ENCODE data around the gene VIM. TPM values are rescaled to one million over a fixed set of nuclear protein-coding genes. Genes with fewer than 3 reads are reported as not detected.

The VIM gene
- total RNA-seq, 1 donor from 2014 or later, result 5,277 TPM

- no peak overlapping the region for H3K4me3 ChIP-seq (ENCODE audit: low read depth, low read length)
- no peak for TF ChIP-seq CTCF (IDR thresholded peaks at IDR 0.05; ENCODE audit: insufficient read depth, low read length, poor library complexity, severe bottlenecking)
- H3K36me3 ChIP-seq (ENCODE audit: control insufficient read depth, insufficient read depth, low read length), result no peaks in the 10 kb centered on the region
- no peak for DNase-seq (ENCODE audit: low read depth)
- H3K27me3 ChIP-seq (ENCODE audit: control insufficient read depth, insufficient read depth, low read length), result no peaks in the 10 kb centered on the region
These were observed 42.2 kb upstream of the VIM start for GRCh38 chr10:17185873-17186272.

- Histone ChIP-seq H3K4me3 (ENCODE audit: low read depth, low read length) (no peak overlapping the region), H3K36me3 (ENCODE audit: control insufficient read depth, insufficient read depth, low read length) (no peaks in the 10 kb centered on the region), H3K27me3 (ENCODE audit: control insufficient read depth, insufficient read depth, low read length) (no peaks in the 10 kb centered on the region)
- TF ChIP-seq CTCF (IDR thresholded peaks at IDR 0.05; ENCODE audit: insufficient read depth, low read length, poor library complexity, severe bottlenecking), result no peak
- DNase-seq (ENCODE audit: low read depth), result no peak
These were observed 39.3 kb upstream of the VIM start for GRCh38 chr10:17188644-17189172.

GRCh38 chr10:17190602-17191001, 37.4 kb upstream of the VIM start:
- Histone ChIP-seq H3K27me3 (ENCODE audit: control insufficient read depth, insufficient read depth, low read length) (no peaks in the 10 kb centered on the region), H3K36me3 (ENCODE audit: control insufficient read depth, insufficient read depth, low read length) (no peaks in the 10 kb centered on the region), H3K4me3 (ENCODE audit: low read depth, low read length) (no peak overlapping the region)
- no peak for TF ChIP-seq CTCF (IDR thresholded peaks at IDR 0.05; ENCODE audit: insufficient read depth, low read length, poor library complexity, severe bottlenecking)
- no peak for DNase-seq (ENCODE audit: low read depth)

GRCh38 chr10:17195083-17195482, 33.0 kb upstream of the VIM start:
- TF ChIP-seq CTCF (IDR thresholded peaks at IDR 0.05; ENCODE audit: insufficient read depth, low read length, poor library complexity, severe bottlenecking), result no peak
- Histone ChIP-seq H3K36me3 (ENCODE audit: control insufficient read depth, insufficient read depth, low read length) (no peaks in the 10 kb centered on the region), H3K4me3 (ENCODE audit: low read depth, low read length) (no peak overlapping the region), H3K27me3 (ENCODE audit: control insufficient read depth, insufficient read depth, low read length) (no peaks in the 10 kb centered on the region)
- DNase-seq (ENCODE audit: low read depth), result no peak

- Histone ChIP-seq H3K4me3 (ENCODE audit: low read depth, low read length) (no peak overlapping the region), H3K27me3 (ENCODE audit: control insufficient read depth, insufficient read depth, low read length) (no peaks in the 10 kb centered on the region), H3K36me3 (ENCODE audit: control insufficient read depth, insufficient read depth, low read length) (no peaks in the 10 kb centered on the region)
- no peak for TF ChIP-seq CTCF (IDR thresholded peaks at IDR 0.05; ENCODE audit: insufficient read depth, low read length, poor library complexity, severe bottlenecking)
- no peak for DNase-seq (ENCODE audit: low read depth)
These were observed 32.0 kb upstream of the VIM start for GRCh38 chr10:17196045-17196444.

- Histone ChIP-seq H3K36me3 (ENCODE audit: control insufficient read depth, insufficient read depth, low read length) (no peaks in the 10 kb centered on the region), H3K27me3 (ENCODE audit: control insufficient read depth, insufficient read depth, low read length) (no peaks in the 10 kb centered on the region), H3K4me3 (ENCODE audit: low read depth, low read length) (no peak overlapping the region)
- TF ChIP-seq CTCF (IDR thresholded peaks at IDR 0.05; ENCODE audit: insufficient read depth, low read length, poor library complexity, severe bottlenecking), result no peak
- DNase-seq (ENCODE audit: low read depth), result no peak
These were observed 31.5 kb upstream of the VIM start for GRCh38 chr10:17196573-17196972.
